Kidney epithelial cell (primary cell): ENCODE data around the gene CDKN2B-AS1. TPM values are rescaled to one million over a fixed set of nuclear protein-coding genes. Genes with fewer than 3 reads are reported as not detected.

Source experiments
- DNase-seq: peaks from one replicate; pipeline ENCODE4 v3.0.0-alpha.2; 2010; ENCODE audit warnings: low read depth
- H3K27me3 ChIP-seq: 2 replicates; pipeline ENCODE4 v1.6.0; 2011; ENCODE audit warnings: low read length; ENCODE audit not compliant: control insufficient read depth, insufficient read depth
- H3K36me3 ChIP-seq: 2 replicates; pipeline ENCODE4 v1.5.1; 2011; ENCODE audit warnings: low read length; ENCODE audit not compliant: control insufficient read depth, insufficient read depth
- H3K4me3 ChIP-seq: 2 replicates; pipeline ENCODE4 v1.5.1; 2011; ENCODE audit warnings: low read depth, mild to moderate bottlenecking, control low read depth, low read length
- CTCF ChIP-seq: IDR thresholded peaks from 2 replicates; pipeline ENCODE4 v1.5.1; 2011; ENCODE audit warnings: mild to moderate bottlenecking, moderate library complexity, low read length, control low read depth, inconsistent platforms; ENCODE audit not compliant: insufficient read depth, poor library complexity, severe bottlenecking
- total RNA-seq: library from RNA; depleted of rRNA; stranded (reverse); fragments of >200 nt; gene quantifications from 2 replicates; pipeline ENCODE4 v1.2.3, GENCODE V29; 2015

The CDKN2B-AS1 gene
- total RNA-seq, 1 donor from 2014 or later: 0.04 TPM

GRCh38 chr9:21984101-21984500, 10.5 kb upstream of the CDKN2B-AS1 start:
- no peak for DNase-seq
- peaks cover 7% of the 10 kb centered on the region for H3K27me3 ChIP-seq
- no peaks in the 10 kb centered on the region for H3K36me3 ChIP-seq
- H3K4me3 ChIP-seq: no peak overlapping the region
- no peak for TF ChIP-seq CTCF

- Histone ChIP-seq H3K36me3 (no peaks in the 10 kb centered on the region), H3K27me3 (peaks cover 10% of the 10 kb centered on the region)
- no peak for TF ChIP-seq CTCF
These were observed 8.5 kb upstream of the CDKN2B-AS1 start for GRCh38 chr9:21985964-21986667.

GRCh38 chr9:21988056-21988990, 6.3 kb upstream of the CDKN2B-AS1 start:
- Histone ChIP-seq H3K27me3 (peaks cover 10% of the 10 kb centered on the region), H3K4me3 (no peak overlapping the region), H3K36me3 (no peaks in the 10 kb centered on the region)
- DNase-seq: no peak
- no peak for TF ChIP-seq CTCF

More at GRCh38 chr9:21985964-21986667, 8.5 kb upstream of the CDKN2B-AS1 start:
- no peak for DNase-seq
- no peak overlapping the region for H3K4me3 ChIP-seq

- DNase-seq: no peak
- H3K27me3 ChIP-seq: peaks cover 10% of the 10 kb centered on the region
- TF ChIP-seq CTCF: no peak
- H3K36me3 ChIP-seq: no peaks in the 10 kb centered on the region
- H3K4me3 ChIP-seq: no peak overlapping the region
These were observed 5.0 kb upstream of the CDKN2B-AS1 start for GRCh38 chr9:21989440-21990189.

- Histone ChIP-seq H3K36me3 (no peaks in the 10 kb centered on the region), H3K27me3 (peaks cover 10% of the 10 kb centered on the region), H3K4me3 (no peak overlapping the region)
- no peak for TF ChIP-seq CTCF
- no peak for DNase-seq
These were observed 3.3 kb upstream of the CDKN2B-AS1 start for GRCh38 chr9:21991072-21991959.
